Esophagus muscularis mucosa (tissue), 4 donors: ENCODE measurements around the gene KAZN.

Experiments
- EP300 ChIP-seq: sonication (generic); formaldehyde crosslinking; IDR thresholded peaks from one replicate; pipeline ENCODE4 v1.6.1; 2017; ENCODE audit warnings: antibody characterized with exemption
- POLR2A ChIP-seq: fragments of 450-650 bp; IDR thresholded peaks from one replicate; pipeline ENCODE4 v1.6.1; 2017; ENCODE audit warnings: antibody characterized with exemption, moderate library complexity, mild to moderate bottlenecking, low read depth
- POLR2AphosphoS5 ChIP-seq, 2 donors: sonication (generic); formaldehyde crosslinking; IDR thresholded peaks; one replicate each; pipeline ENCODE4 v1.6.1; 2017; ENCODE audit warnings: antibody characterized with exemption in 2 of 2
- TF ChIP-seq, protein P1 (sequence below), 3 experiments: fragments of 200-600 bp in 2 of 3; fragments of 450-650 bp in 1 of 3; sonication (generic) in 2 of 3; IDR thresholded peaks; one replicate each; pipeline ENCODE4 v1.5.1; 2017 to 2019; ENCODE audit warnings: antibody characterized with exemption in 3 of 3, mild to moderate bottlenecking in 2 of 3, moderate library complexity in 1 of 3

DNA sequence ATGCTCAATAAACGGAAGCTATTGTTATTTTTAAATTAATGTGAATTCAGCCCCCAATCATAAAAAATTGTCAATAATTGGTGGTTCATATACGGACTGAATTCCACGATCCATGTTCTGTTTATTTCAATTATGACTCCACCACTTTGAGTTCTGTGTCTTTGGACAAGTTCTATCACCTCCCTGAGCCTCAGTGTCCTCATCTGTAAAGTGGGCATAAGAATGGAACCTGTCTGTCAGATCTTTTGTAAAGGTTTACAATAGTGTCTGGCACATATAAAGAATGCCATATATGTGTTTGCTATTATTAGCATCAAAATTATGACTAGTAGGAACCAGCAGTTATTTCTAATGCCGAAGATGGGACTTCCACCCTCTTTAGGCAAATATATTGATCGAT is 183.3 kb downstream of the KAZN start:
- TF ChIP-seq, protein P1, sequence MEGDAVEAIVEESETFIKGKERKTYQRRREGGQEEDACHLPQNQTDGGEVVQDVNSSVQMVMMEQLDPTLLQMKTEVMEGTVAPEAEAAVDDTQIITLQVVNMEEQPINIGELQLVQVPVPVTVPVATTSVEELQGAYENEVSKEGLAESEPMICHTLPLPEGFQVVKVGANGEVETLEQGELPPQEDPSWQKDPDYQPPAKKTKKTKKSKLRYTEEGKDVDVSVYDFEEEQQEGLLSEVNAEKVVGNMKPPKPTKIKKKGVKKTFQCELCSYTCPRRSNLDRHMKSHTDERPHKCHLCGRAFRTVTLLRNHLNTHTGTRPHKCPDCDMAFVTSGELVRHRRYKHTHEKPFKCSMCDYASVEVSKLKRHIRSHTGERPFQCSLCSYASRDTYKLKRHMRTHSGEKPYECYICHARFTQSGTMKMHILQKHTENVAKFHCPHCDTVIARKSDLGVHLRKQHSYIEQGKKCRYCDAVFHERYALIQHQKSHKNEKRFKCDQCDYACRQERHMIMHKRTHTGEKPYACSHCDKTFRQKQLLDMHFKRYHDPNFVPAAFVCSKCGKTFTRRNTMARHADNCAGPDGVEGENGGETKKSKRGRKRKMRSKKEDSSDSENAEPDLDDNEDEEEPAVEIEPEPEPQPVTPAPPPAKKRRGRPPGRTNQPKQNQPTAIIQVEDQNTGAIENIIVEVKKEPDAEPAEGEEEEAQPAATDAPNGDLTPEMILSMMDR (IDR thresholded peaks at IDR 0.05): no peak
- TF ChIP-seq POLR2AphosphoS5 (IDR thresholded peaks at IDR 0.05): no peak
- no peak for TF ChIP-seq POLR2A
- no peak for TF ChIP-seq EP300
